Measurements from ENCODE around the gene SPPL3.
"Not testable (repeated sequence)": the region's sequence is repeated elsewhere in the genome, so short reads cannot be mapped to it uniquely, and the experiment has no call there.

The SPPL3 gene

DNA sequence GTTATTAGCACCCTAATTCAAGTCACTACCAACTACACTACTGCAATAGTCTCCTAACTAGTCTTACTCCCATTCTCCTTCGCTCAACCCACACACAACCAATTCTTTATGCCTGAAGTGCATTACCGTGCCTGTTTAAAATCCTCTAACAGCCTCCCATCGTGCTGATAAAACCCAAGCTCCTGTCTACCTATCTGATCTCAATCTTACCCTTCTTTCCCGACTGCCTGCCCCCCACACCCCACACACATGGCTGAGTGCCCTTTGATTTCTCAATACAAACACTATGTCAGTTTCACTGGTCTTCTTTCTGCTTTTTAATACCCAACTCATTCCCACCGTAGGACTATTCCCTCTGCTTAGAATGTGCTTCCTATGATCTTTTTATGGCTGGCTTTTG is 59.9 kb downstream of the SPPL3 start:
- no peak overlapping the region for H3K4me3 ChIP-seq (ENCODE audit: low read depth, low read length)
- in situ Hi-C loops (cut with HindIII; ENCODE audit: low sequenced_read_pairs): no loop called here
- TF ChIP-seq, protein P1, sequence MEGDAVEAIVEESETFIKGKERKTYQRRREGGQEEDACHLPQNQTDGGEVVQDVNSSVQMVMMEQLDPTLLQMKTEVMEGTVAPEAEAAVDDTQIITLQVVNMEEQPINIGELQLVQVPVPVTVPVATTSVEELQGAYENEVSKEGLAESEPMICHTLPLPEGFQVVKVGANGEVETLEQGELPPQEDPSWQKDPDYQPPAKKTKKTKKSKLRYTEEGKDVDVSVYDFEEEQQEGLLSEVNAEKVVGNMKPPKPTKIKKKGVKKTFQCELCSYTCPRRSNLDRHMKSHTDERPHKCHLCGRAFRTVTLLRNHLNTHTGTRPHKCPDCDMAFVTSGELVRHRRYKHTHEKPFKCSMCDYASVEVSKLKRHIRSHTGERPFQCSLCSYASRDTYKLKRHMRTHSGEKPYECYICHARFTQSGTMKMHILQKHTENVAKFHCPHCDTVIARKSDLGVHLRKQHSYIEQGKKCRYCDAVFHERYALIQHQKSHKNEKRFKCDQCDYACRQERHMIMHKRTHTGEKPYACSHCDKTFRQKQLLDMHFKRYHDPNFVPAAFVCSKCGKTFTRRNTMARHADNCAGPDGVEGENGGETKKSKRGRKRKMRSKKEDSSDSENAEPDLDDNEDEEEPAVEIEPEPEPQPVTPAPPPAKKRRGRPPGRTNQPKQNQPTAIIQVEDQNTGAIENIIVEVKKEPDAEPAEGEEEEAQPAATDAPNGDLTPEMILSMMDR (IDR thresholded peaks at IDR 0.05; ENCODE audit: low read depth, low read length, missing control alignments): no peak
- no peak for DNase-seq (ENCODE audit: low read depth)

DNA sequence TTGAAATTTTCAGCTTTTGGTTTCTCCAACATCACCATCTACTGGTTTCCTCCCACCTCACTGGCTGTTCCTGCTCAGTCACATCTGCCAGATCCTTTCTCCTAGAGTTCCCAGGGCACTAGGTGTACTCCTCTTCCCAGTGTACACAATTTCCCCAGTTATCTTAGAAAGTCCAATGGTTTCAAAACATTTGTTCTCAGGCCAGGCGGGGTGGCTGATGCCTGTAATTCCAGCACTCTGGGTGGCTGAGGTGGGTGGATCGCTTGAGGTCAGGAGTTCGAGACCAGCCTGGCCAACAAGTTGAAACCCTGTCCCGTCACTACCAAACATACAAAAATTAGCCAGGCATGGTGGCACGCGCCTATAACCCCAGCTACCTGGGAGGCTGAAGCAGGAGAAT is 60.7 kb downstream of the SPPL3 start:
- in situ Hi-C loops (cut with HindIII; ENCODE audit: low sequenced_read_pairs): no loop called here

DNA sequence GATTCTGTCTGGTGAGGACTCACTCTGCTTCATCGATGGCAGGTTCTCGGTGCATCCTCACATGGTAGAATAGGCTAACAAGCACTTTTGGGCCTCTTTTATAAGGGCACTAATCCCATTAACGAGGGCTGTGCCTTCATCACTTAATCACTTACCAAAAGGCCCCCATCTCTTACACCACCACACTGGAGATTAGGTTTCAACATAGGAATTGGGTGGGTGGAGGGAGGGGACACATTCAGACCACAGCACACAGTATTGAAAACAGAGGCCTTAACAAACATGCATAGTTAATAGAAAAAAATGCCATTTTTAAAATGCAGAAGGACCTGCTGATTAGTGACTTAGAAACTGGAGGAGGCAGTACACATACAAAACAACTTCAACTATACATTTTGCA is 61.6 kb downstream of the SPPL3 start:
- no peak overlapping the region for H3K4me3 ChIP-seq (ENCODE audit: low read depth, low read length)
- no peak for DNase-seq (ENCODE audit: low read depth)
- in situ Hi-C loops (cut with HindIII; ENCODE audit: low sequenced_read_pairs): no loop called here
- TF ChIP-seq, protein P1 (IDR thresholded peaks at IDR 0.05; ENCODE audit: low read depth, low read length, missing control alignments): no peak

More for the DNA sequence above, 60.7 kb downstream of the SPPL3 start:
- DNase-seq (ENCODE audit: low read depth): no peak
- no peak overlapping the region for H3K4me3 ChIP-seq (ENCODE audit: low read depth, low read length)
- TF ChIP-seq, protein P1 (IDR thresholded peaks at IDR 0.05; ENCODE audit: low read depth, low read length, missing control alignments): no peak

DNA sequence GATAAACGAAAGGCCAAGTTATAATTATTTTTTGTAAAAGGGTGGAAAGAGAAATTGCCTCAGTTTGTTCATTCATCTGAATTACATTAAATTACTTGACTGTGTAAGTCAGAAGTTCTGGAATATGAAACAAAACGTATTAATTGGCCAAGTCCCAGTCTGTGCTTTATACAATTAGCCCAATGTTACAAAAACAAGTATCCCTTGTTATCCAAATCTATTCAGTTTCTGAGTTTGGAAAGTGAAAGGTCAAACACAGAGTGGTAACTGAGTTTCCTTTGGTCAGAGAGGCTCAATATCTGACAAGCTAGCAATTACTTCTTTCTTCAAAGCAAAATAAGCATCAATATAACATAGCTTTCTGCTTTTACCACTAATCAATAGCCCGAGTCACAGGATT is 62.6 kb downstream of the SPPL3 start:
- no peak overlapping the region for H3K4me3 ChIP-seq (ENCODE audit: low read depth, low read length)
- DNase-seq (ENCODE audit: low read depth): no peak
- in situ Hi-C loops (cut with HindIII; ENCODE audit: low sequenced_read_pairs): no loop called here
- TF ChIP-seq, protein P1 (IDR thresholded peaks at IDR 0.05; ENCODE audit: low read depth, low read length, missing control alignments): no peak

DNA sequence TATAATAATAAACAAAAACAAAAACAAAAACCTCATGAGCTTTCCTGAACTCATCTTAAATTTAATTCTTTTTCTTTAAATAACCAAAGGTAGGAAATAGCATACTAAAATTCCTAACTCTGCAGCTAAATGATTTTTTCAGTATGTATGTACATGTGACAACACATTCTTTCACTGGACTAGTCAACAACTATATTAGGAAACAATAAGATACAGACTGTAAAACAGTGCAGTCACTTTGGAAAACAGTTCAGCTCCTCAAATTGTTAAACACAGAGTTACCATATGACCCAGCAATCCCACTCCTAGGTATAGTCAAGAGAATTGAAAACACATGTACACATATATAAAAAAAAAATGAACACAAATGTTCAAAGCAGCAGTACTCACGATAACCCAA is 64.7 kb downstream of the SPPL3 start:
- H3K4me3 ChIP-seq (ENCODE audit: low read depth, low read length): no peak overlapping the region
- TF ChIP-seq, protein P1 (IDR thresholded peaks at IDR 0.05; ENCODE audit: low read depth, low read length, missing control alignments): no peak
- DNase-seq (ENCODE audit: low read depth): no peak
- in situ Hi-C loops (cut with HindIII; ENCODE audit: low sequenced_read_pairs): no loop called here

DNA sequence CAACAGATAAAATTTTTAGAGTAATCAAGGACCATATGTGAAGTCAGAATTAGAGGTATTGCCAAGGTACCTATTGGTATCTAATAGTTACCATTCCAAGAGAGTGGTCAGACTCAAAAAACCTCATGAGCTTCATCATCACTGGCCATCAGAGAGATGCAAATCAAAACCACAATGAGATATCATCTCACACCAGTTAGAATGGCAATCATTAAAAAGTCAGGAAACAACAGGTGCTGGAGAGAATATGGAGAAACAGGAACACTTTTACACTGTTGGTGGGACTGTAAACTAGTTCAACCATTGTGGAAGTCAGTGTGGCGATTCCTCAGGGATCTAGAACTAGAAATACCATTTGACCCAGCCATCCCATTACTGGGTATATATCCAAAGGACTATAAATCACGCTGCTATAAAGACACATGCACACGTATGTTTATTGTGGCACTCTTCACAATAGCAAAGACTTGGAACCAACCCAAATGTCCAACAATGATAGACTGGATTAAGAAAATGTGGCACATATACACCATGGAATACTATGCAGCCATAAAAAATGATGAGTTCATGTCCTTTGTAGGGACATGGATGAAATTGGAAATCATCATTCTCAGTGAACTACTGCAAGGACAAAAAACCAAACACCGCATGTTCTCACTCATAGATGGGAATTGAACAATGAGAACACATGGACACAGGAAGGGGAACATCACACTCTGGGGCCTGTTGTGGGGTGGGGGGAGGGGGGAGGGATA is 65.4 kb downstream of the SPPL3 start:
- DNase-seq (ENCODE audit: low read depth); H3K4me3 ChIP-seq (ENCODE audit: low read depth, low read length); in situ Hi-C loops (cut with HindIII; ENCODE audit: low sequenced_read_pairs): not testable (repeated sequence)

DNA sequence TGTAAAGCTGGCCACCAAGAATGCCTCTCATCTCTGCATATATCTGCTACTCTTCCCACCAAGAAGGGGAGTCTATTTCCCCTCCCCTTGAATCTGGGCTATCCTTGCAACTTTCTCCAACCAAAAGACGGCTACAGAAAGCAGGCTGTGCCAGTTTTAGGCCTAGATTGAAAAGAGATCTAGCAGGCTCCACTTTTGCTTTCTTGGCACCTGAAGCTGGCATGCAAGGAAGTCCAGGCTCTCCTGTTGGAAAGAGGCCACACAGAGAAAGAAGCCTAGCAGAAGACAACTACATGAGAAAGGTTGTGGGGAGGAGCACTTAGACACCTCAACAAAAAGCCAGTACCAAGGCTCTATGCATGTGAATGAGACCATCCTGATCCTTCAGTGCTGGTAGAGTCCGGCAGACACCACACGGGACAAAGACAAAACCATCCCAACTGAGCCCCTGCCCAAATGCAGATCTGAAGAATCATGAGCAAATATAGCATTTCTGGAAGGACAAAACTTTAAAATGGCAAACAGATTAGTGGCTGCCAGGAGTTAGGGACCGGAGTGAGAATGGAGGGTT is 68.0 kb downstream of the SPPL3 start:
- H3K4me3 ChIP-seq (ENCODE audit: low read depth, low read length): no peak overlapping the region
- no peak for DNase-seq (ENCODE audit: low read depth)
- in situ Hi-C loops (cut with HindIII; ENCODE audit: low sequenced_read_pairs): no loop called here
- TF ChIP-seq, protein P1 (IDR thresholded peaks at IDR 0.05; ENCODE audit: low read depth, low read length, missing control alignments): no peak

Measured in astrocyte of the cerebellum (primary cell).